Stimulated activated CD8-positive, alpha-beta memory T cell treated with anti-CD3 and anti-CD28 coated beads, Interleukin-15, amount 100 ng/mL, for 4 hours (primary cell): ENCODE measurements around the gene SMO.
"Not testable (repeated sequence)": the region's sequence is repeated elsewhere in the genome, so short reads cannot be mapped to it uniquely, and the experiment has no call there.

ENCODE experiments used
- DNase-seq, 2 donors: peaks; one replicate each; pipeline ENCODE4 v3.0.0-alpha.2; 2020; ENCODE audit warnings: low read depth in 2 of 2

Gene SMO

GRCh38 chr7:129231666-129232065 is 43.2 kb downstream of the SMO start:
- no peak for DNase-seq

- DNase-seq = no peak
Observed at GRCh38 chr7:129238546-129238945, 50.1 kb downstream of the SMO start.

GRCh38 chr7:129240119-129240820 is 51.8 kb downstream of the SMO start:
- no peak for DNase-seq

- no peak for DNase-seq
Observed at GRCh38 chr7:129244220-129244619, 55.8 kb downstream of the SMO start.

- no peak for DNase-seq
Observed at GRCh38 chr7:129245533-129245932, 57.1 kb downstream of the SMO start.

DNA sequence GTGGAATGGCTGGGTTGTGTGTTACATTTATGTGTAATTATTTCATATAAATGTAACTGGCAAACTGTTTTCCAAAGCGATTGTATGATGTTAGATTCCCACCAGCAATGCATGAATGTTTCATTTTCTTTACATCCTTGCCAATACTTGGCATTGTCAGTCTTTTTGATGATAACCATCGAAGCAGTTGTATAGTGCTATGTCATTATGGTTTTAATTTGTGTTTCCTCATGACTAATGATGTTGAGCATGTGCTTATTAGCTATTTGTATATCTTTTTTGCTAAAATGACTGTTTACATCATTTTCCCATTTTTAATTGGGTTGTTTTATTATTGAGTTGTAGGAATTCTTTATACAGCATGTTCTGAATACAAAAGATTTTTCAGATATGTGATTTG is 58.7 kb downstream of the SMO start:
- DNase-seq = no peak

GRCh38 chr7:129252128-129252527 is 63.7 kb downstream of the SMO start:
- no peak for DNase-seq

- not testable (repeated sequence) for DNase-seq
Observed at GRCh38 chr7:129252603-129253002, 64.2 kb downstream of the SMO start.

DNA sequence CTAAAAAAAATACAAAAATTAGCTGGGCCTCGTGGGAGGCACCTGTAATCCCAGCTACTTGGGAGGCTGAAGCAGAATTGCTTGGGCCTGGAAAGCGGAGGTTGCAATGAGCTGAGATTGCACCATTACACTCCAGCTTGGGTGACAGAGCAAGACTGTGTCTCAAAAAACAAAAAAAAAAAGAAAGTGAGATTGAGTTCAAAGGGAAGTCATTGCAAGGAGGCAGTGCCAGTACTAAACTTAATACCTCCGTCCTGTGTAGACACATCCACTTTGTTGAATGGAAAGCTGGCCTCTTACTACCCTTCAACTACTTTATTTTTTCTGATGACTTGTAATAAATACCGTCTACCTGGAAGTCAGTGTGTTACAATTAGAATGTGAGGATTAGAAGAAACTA is 67.4 kb downstream of the SMO start:
- DNase-seq = no peak

DNA sequence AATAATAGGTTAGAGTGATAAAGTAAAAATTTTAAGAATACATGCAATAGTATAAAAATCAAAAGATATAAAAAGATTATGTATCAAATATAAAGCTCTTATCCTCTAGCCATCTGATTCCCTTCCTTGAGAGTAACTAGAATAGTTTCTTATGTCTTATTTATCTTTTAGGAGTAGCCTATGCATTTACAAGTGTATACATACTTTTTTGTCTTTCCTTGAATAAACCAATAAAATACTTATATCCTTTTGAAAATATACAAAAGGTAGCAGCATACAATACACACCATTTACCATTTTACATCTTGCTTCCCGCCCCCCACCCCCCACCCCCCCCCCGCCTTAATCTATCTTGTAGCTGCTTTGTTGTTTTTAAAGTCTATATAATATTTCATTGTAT is 67.8 kb downstream of the SMO start:
- no peak for DNase-seq

- DNase-seq = no peak
Observed at GRCh38 chr7:129257168-129257567, 68.7 kb downstream of the SMO start.

- DNase-seq = no peak
Observed at GRCh38 chr7:129258649-129259389, 70.4 kb downstream of the SMO start.

GRCh38 chr7:129262324-129262723 is 73.9 kb downstream of the SMO start:
- DNase-seq = no peak
